ENCODE measurements around the gene LRRC56.

DNA sequence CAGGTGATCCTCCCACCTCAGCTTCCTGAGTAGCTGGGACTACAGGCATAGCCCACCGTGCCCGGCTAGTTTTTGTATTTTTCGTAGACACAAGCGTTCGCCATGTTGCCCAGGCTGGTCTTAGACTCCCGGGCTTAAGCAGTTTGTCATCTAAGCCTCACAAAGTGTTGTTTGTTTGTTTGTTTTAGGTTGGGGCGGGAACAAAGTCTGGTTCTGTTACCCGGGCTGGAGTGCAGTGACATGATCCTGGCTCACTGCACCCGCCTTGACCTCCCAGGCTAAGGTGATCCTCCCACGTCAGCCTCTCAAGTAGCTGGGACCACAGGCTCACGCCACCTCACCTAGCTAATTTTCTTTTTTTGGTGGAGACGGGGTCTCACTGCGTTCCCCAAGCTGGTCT lies 65.8 kb downstream of the LRRC56 start:
- TF ChIP-seq POLR2A (IDR thresholded peaks at IDR 0.05) (no peak), POLR2AphosphoS5 (IDR thresholded peaks at IDR 0.05) (no peak)
- TF ChIP-seq, protein P1, sequence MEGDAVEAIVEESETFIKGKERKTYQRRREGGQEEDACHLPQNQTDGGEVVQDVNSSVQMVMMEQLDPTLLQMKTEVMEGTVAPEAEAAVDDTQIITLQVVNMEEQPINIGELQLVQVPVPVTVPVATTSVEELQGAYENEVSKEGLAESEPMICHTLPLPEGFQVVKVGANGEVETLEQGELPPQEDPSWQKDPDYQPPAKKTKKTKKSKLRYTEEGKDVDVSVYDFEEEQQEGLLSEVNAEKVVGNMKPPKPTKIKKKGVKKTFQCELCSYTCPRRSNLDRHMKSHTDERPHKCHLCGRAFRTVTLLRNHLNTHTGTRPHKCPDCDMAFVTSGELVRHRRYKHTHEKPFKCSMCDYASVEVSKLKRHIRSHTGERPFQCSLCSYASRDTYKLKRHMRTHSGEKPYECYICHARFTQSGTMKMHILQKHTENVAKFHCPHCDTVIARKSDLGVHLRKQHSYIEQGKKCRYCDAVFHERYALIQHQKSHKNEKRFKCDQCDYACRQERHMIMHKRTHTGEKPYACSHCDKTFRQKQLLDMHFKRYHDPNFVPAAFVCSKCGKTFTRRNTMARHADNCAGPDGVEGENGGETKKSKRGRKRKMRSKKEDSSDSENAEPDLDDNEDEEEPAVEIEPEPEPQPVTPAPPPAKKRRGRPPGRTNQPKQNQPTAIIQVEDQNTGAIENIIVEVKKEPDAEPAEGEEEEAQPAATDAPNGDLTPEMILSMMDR (IDR thresholded peaks at IDR 0.05): no peak
